Panc1 (cell line): ENCODE measurements around the gene ADARB1.

Experiments used
- CTCF ChIP-seq: fragments of 450-650 bp; IDR thresholded peaks from 2 replicates; pipeline ENCODE4 v1.5.1; 2017; ENCODE audit warnings: mild to moderate bottlenecking
- POLR2AphosphoS5 ChIP-seq: IDR thresholded peaks from 2 replicates; pipeline ENCODE4 v1.6.1; 2012; ENCODE audit warnings: mild to moderate bottlenecking, low read depth, low read length, moderate library complexity
- REST ChIP-seq, 2 experiments: IDR thresholded peaks; 2 replicates each; pipeline ENCODE4 v1.6.1; 2011 to 2012; ENCODE audit warnings: low read depth in 2 of 2, control low read depth in 1 of 2, low read length in 1 of 2, mild to moderate bottlenecking in 1 of 2, moderate library complexity in 1 of 2; ENCODE audit not compliant: insufficient read depth in 1 of 2

GRCh38 chr21:45056296-45056904 is 18.0 kb upstream of the ADARB1 start:
- TF ChIP-seq CTCF (no peak), REST (IDR thresholded peaks at IDR 0.05; ENCODE audit: insufficient read depth in 1 of 2, low read depth in 2 of 2, low read length in 1 of 2) (no peak), POLR2AphosphoS5 (no peak)
